Measurements from ENCODE around the gene SLC16A4.
"Not testable (repeated sequence)": the region's sequence is repeated elsewhere in the genome, so short reads cannot be mapped to it uniquely, and the experiment has no call there.

SLC16A4 gene

GRCh38 chr1:110408488-110408887 lies 17.7 kb upstream of the SLC16A4 start:
- DNase-seq: no peak

DNA sequence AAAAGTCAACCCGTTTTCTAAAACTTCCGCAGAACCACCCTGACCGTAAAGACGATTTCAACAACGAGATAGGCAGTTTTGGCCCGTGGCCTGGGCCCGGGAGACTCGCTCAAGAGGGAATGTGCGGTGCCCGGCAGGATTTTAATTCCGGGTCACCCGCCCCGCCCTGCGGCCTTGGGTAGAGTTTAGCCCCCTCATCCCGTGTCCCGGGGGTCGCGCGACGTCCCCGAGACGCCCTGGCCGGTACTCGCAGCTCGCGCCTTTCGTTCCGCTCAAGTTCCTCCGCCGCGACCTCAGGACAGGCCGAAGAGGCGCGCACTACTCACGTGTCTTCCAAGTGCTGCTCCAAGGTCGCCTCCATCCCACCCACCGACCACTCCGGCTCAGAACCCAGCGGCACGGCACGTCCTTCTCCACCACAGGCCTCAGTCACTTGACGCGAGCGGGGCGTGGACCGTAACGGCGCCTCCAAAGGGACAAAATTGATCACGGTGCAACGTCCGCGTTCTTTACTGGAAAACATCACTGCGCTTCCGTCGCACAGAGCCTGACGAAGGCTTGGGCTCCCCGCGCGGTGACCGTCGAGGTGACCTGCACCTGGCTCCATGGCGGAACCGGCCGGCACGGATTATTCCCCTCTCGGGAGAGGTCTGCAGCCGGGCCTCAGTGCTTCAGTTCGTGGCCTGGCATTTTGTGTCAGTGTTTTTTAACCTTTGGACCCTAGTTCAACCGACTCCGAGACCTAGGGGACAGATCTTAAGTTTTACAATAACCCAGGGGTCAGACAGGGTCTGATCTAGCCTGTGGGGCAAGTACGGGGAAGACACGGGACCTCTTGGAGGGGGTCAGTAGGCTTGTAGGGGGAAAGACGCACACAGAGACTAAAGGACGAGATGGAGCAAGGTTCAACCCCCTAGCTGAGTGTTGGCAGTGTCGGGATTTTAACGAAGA lies 16.7 kb upstream of the SLC16A4 start, which contains the start of gene LAMTOR5:
Gene LAMTOR5, minus strand, starts transcription at position 435 of the 951 bp plus-strand sequence. Its CDS starts 74 bp downstream, at position 361.
- DNase-seq: peak; percentile 87

DNA sequence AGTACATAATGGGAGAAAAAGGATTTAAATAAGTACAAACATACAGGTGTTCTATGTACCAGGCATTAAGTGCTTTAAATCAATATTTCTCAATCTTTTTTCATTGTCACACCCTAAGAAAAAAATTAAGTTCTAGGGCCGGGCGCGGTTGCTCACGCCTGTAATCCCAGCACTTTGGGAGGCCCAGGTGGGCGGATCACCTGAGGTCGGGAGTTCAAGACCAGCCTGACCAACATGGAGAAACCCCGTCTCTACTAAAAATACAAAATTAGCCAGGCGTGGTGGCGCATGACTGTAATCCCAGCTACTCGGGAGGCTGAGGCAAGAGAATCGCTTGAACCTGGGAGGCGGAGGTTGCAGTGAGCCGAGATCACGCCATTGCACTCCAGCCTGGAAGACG lies 15.6 kb upstream of the SLC16A4 start:
- DNase-seq: not testable (repeated sequence)

- DNase-seq: no peak
Measured at GRCh38 chr1:110404401-110404800, 13.6 kb upstream of the SLC16A4 start.

DNA sequence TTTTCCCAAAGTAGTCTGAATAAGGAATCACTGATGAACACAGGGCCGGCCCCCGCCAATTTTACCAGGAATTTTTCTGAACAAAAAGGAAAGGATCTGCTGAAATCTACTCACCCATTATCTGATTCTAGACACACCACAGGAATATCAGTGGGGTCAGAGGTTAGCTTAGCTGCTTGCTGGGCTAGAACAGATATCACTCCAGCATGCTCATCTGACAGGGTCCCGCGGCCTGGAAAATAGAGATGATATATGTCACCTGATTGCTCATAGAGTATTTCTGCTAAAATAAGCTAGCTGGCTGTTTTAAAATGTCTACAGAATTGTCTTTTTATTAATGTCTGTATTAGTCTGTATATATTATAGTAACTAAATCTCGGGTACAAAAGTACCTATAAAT lies 13.0 kb upstream of the SLC16A4 start:
- no peak for DNase-seq

- DNase-seq: not testable (repeated sequence)
Measured at GRCh38 chr1:110396259-110396958, 5.6 kb upstream of the SLC16A4 start.

DNA sequence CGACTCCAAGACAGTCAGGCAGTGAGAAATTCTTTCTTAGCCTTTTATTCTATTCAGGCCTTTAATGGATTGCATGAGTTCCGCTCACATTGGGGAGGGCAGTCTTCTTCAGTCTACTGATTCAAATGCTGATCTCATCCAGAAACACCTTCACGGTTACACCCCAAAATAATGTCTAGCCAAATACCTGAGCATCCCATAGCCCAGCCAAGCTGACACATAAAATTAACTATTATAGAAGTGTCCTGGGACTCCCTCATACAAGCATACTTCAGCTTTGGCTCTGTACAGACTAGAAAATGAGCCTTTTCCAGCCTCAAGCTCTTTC lies 3.6 kb upstream of the SLC16A4 start:
- DNase-seq: no peak

- no peak for DNase-seq
Measured at GRCh38 chr1:110393691-110394492, 3.1 kb upstream of the SLC16A4 start.

GRCh38 chr1:110393286-110393685 lies 2.5 kb upstream of the SLC16A4 start:
- DNase-seq: no peak

- DNase-seq: no peak
Measured at GRCh38 chr1:110390096-110390495, 730 bp downstream of the SLC16A4 start.

DNA sequence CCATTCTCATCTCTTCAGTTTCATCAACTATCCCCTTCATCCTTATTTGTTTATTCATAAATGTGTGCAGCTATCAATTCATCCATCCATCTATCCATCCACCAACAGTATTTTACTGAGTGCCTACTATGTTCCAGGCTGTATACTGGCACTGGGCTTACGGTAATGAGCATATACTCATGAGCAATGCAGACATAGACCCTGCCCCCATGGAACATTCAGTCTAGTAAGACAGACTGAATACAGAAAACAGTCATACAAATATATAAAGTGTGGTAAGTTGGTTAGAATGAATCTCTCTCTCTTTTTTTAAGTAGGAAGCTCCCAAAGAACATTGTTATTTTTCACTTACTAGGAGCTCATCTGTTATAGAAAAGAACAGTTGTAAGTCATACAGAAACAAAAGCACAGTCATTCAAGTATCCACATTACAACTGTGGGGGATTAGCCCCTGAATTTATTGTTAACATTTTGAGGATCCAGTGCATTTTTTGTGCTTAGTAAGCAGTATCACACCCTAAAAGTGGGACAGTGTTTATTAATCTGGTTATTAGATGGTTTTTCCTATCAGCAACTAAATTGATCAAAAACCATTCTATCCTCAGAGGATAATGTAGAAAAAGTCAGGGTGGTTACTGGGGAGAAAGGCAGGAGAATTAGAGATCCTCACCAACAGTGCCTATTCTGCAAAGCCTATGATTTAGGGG lies 3.6 kb downstream of the SLC16A4 start:
- no peak for DNase-seq

DNA sequence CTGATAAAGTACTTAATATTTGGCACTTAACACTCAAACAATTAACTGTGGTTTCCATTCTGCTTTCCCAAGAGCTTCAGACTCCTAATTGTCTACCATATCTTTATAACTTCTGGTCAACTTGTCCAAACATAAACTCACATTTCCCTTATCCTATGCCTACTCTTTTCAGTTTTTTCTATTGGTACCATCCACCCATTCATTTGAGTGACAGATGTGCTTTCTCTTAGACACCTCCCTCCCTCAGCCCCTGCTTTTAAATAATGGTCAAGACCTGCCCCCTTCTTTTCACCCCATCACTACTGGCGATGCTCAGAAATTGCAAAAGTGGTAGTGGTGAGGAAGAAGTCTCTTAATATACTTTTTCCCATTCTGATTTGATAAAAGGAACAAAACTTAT lies 5.5 kb downstream of the SLC16A4 start:
- DNase-seq: no peak

- no peak for DNase-seq
Measured at GRCh38 chr1:110384581-110385321, 6.1 kb downstream of the SLC16A4 start.

DNA sequence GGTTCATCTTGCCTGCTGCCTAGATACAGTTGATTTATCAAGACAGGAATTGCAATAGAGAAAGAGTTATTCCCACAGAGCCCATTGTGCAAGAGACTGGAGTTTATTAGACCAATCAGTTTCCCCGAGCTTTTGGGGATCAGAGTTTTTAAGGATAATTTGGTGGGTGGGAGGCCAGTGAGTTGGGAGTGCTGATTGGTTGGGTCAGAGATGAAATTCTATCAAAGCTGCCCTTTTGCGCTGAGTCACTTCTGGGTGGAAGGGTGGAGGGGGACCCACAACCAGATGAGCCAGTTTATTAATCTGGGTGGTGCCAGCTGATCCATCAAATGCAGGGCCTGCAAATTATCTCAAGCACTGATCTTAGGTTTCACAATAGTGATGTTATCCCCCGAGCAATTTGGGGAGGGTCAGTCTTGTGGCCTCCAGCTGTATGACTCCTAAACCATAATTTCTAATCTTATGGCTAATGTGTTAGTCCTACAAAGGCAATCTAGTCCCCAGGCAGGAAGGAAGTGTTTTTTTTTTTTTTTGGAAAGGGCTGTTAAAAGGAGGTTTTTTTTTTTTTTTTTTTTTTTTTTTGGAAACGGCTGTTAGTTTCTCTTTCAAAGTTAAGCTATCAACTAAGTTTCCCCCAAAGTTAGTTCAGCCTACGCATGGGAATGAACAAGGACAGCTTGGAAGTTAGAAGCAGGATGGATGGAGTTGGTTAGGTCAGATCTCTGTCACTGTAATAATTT lies 7.4 kb downstream of the SLC16A4 start:
- DNase-seq: no peak

DNA sequence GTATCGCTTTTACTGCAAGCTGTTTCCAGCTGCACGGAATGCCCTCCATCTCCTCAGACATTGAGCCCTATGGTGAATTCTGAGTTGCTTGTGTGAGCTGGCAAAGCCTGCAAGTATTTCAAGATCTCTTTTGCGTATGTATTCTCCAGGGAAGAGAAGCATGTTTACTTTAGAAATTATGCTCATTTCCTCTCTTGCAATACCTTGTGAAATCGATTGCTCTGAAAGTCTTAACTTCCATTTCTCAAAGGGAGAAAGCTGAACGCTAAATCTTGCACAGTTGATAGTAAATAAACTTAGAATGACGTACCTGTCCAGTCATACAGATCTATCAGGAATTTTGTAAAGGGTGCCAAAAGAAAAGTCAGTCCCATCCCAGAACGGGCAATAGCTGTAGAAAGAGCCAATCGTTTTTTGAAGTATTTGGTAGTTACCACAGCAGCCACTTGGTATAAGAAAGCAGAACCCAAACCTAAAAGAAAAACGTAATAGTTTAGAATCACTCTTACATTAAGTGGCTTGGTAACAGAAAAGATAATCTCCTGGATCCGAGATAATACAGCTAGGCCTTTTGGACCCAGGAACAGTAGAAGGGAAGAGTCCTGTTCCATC lies 10.0 kb downstream of the SLC16A4 start:
- DNase-seq: no peak

GRCh38 chr1:110375490-110375889 lies 15.3 kb downstream of the SLC16A4 start:
- DNase-seq: no peak

- no peak for DNase-seq
Measured at GRCh38 chr1:110370827-110371226, 20.0 kb downstream of the SLC16A4 start.

- no peak for DNase-seq
Measured at GRCh38 chr1:110364221-110364620, 26.6 kb downstream of the SLC16A4 start.

GRCh38 chr1:110361856-110362255 lies 29.0 kb downstream of the SLC16A4 start:
- DNase-seq: no peak

DNA sequence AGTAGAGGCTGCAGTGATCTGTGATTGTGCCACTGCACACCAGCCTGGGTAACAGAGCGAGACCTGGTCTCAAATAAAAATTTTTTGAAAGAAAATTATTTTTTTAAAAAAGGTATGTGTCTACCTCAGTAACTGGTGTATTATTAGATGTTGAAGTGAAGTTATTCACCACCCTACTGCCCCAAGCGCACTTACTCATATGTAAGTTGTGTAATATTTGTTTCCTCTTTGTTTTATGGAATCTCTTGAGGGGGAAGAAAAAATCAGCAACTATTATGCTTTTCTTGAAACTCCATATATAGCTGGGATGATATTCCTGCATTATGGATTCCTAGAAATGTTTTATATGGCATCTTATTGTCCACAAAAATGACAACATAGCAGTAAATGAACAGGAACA lies 30.4 kb downstream of the SLC16A4 start:
- no peak for DNase-seq

- DNase-seq: peak; percentile 8
Measured at GRCh38 chr1:110356379-110356778, 34.4 kb downstream of the SLC16A4 start.
